GM23248 (cell line): Measurements from ENCODE around the gene GRIN1. TPM values are rescaled to one million over a fixed set of nuclear protein-coding genes. Genes with fewer than 3 reads are reported as not detected.

Experiments
- DNase-seq: peaks from one replicate; pipeline ENCODE4 v3.0.0-alpha.2; 2015
- H2AFZ ChIP-seq: fragments of 200-600 bp; sonication (generic); 2 replicates; pipeline ENCODE4 v1.6.1; 2016; ENCODE audit warnings: antibody characterized with exemption
- H3F3A ChIP-seq: fragments of 200-600 bp; sonication (generic); 2 replicates; pipeline ENCODE4 v1.6.1; 2016; ENCODE audit warnings: mild to moderate bottlenecking, antibody characterized with exemption, mixed run types; ENCODE audit not compliant: insufficient read depth
- H3K27ac ChIP-seq: fragments of 200-600 bp; sonication (generic); 2 replicates; pipeline ENCODE4 v1.5.1; 2016; ENCODE audit warnings: mild to moderate bottlenecking
- H3K27me3 ChIP-seq: fragments of 200-600 bp; sonication (generic); replicated peaks from 2 replicates; pipeline ENCODE4 v1.6.1; 2016; ENCODE audit warnings: mild to moderate bottlenecking; ENCODE audit not compliant: insufficient read depth
- H3K36me3 ChIP-seq: fragments of 200-600 bp; sonication (generic); 2 replicates; pipeline ENCODE4 v1.6.1; 2016; ENCODE audit warnings: low read depth, mild to moderate bottlenecking
- H3K4me1 ChIP-seq: fragments of 200-600 bp; sonication (generic); 2 replicates; pipeline ENCODE4 v1.6.1; 2016; ENCODE audit warnings: mild to moderate bottlenecking; ENCODE audit not compliant: insufficient read depth
- H3K4me2 ChIP-seq: fragments of 200-600 bp; sonication (generic); one replicate; pipeline ENCODE4 v1.6.1; 2016; ENCODE audit warnings: mild to moderate bottlenecking; ENCODE audit not compliant: unreplicated experiment
- H3K4me3 ChIP-seq: fragments of 200-600 bp; sonication (generic); 2 replicates; pipeline ENCODE4 v1.5.1; 2016; ENCODE audit warnings: mild to moderate bottlenecking
- H3K79me2 ChIP-seq: fragments of 200-600 bp; sonication (generic); 2 replicates; pipeline ENCODE4 v1.6.1; 2016; ENCODE audit warnings: mild to moderate bottlenecking; ENCODE audit not compliant: insufficient read depth
- H3K9ac ChIP-seq: fragments of 200-600 bp; sonication (generic); 2 replicates; pipeline ENCODE4 v1.6.1; 2016; ENCODE audit warnings: mild to moderate bottlenecking
- H3K9me2 ChIP-seq: fragments of 200-600 bp; sonication (generic); 2 replicates; pipeline ENCODE4 v1.6.1; 2016; ENCODE audit warnings: mixed run types, mild to moderate bottlenecking, moderate library complexity; ENCODE audit not compliant: insufficient read depth
- H3K9me3 ChIP-seq: fragments of 200-600 bp; sonication (generic); one replicate; pipeline ENCODE4 v1.6.1; 2017; ENCODE audit warnings: low read depth
- H4K20me1 ChIP-seq: fragments of 200-600 bp; sonication (generic); 2 replicates; pipeline ENCODE4 v1.6.0; 2016; ENCODE audit not compliant: insufficient read depth
- EZH2 ChIP-seq: fragments of 200-600 bp; sonication (generic); IDR thresholded peaks from 2 replicates; pipeline ENCODE4 v1.6.1; 2018; ENCODE audit warnings: antibody characterized with exemption, mild to moderate bottlenecking; ENCODE audit not compliant: insufficient read depth, poor library complexity, severe bottlenecking
- EZH2phosphoT487 ChIP-seq: fragments of 200-600 bp; sonication (generic); IDR thresholded peaks from 2 replicates; pipeline ENCODE4 v1.6.1; 2018; ENCODE audit warnings: antibody characterized with exemption, moderate library complexity, mild to moderate bottlenecking, low read depth; ENCODE audit not compliant: insufficient read depth
- WGBS, 2 experiments: methylation state at CpG; one replicate each; pipeline ENCODE4 v1.1.6; 2015 to 2017; ENCODE audit warnings: low lambda C conversion rate in 2 of 2, low coverage in 1 of 2; ENCODE audit errors: missing lambda C conversion rate in 2 of 2; 5-methylcytosine and 5-hydroxymethylcytosine counted together
- in situ Hi-C: fragments of 300-500 bp; cut with MboI; formaldehyde crosslinking; loops from 2 replicates; pipeline ENCODE4 v1.15.0; 2020
- polyA plus RNA-seq: library from polyadenylated mRNA; unstranded; fragments of >200 nt; fragmentation: Nextera tagmentation; extraction: Ambion mirVana; gene quantifications from 2 replicates; pipeline ENCODE4 v1.2.1, GENCODE V29; 2016
- total RNA-seq: library from RNA; depleted of rRNA; stranded (reverse); fragments of >200 nt; shearing (Covaris generic); gene quantifications from 2 replicates; pipeline ENCODE4 v1.2.3, GENCODE V29; 2014

The GRIN1 gene
- total and polyA plus RNA-seq, 2 experiments from 2014 or later = 0.76 TPM; not detected in 1

DNA sequence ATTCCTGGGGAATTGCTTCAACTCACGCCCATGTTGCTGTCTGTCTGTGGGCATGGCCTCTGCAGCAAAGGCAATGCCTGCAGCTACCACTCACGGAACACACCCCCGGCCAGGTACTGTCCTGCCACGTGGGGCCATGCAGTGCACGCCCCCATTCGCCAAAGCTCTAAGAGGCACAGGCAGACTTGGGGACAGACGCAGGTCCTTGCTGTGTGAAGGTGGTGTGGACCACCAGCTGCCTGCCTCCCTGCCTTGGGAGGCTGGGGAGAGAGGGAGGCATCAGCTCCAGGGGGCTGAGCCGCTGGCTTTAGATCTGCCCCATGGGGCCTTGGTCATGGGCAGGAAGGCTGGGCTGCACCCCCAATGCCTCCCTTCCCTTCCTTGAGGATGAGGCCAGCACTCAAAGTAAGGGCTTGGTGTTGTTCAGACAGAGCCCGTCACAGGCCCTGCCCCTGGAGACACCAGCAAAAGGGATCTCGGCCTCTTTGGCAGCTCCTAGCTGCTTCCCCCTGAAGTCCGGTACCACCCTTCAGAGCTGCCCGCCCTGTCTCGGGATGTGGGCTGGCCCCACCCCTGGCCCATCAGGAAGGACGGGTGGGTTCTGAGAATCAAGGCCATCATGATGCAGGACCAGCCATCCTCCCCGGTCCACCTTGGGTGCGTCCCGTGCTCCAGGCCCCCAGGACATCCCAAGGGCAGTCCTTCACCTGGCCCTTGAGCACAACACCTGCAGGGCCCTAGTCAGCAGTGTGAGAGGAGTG, 2.3 kb downstream of the GRIN1 start:
- no peaks in the 10 kb centered on the region for H3K36me3 ChIP-seq
- TF ChIP-seq EZH2 = no peak
- no peak for TF ChIP-seq EZH2phosphoT487
- peaks cover 35% of the 10 kb centered on the region for H3K27me3 ChIP-seq
- H3K9me2 ChIP-seq = no peaks in the 10 kb centered on the region
- in situ Hi-C loops = no loop called here
- no peaks in the 10 kb centered on the region for H4K20me1 ChIP-seq
- WGBS, 2 experiments = 54 to 55% methylated on average over 17 of the region's 17 CpGs
- no peak overlapping the region for H3K4me3 ChIP-seq
- no peak overlapping the region for H3K27ac ChIP-seq
- H3K9ac ChIP-seq = no peak overlapping the region
- no peaks in the 10 kb centered on the region for H3F3A ChIP-seq
- no peak for DNase-seq
- no peaks in the 10 kb centered on the region for H3K4me1 ChIP-seq
- no peak overlapping the region for H2AFZ ChIP-seq
- H3K4me2 ChIP-seq = no peak overlapping the region
- H3K79me2 ChIP-seq = no peaks in the 10 kb centered on the region
- no peaks in the 10 kb centered on the region for H3K9me3 ChIP-seq

DNA sequence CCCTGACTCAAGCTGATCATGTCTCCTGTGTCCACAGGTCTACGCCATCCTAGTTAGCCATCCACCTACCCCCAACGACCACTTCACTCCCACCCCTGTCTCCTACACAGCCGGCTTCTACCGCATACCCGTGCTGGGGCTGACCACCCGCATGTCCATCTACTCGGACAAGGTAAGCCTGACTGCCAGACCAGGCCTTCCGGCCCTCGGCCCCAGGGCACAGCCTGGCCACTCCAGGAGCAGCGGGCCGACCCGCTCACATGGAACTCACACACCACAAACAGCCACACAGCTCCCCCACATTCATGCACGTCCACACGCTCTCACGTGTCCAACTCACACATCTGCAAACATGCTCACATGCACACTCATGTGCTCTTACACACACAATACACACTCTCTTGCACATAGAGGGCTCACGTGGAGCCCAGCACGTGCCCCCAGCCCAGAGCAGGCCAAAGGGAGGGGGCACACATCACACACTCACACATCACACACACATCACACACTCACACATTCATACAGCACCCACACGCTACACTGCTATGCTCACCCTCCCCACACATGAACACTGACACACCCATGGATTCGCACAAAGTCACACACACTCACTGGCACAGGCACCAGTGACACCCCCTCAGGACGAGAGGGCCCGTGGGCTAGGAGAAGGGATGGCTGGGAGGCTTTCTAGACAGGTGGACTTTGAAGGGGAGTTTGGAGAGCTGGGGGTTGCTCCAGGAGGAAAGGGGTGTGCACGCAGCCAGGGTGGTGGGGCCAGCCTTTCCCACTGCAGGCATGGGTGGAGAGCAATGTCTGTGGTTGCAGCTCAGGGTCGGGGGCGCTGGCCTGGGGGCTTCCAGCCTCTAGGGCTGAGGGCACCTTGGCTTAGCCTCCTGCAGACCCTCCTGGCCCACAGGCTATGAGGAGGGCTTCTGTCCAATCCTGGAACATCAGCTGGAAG, 3.3 kb downstream of the GRIN1 start:
- no peak overlapping the region for H3K27ac ChIP-seq
- 49 to 56% methylated on average over 24 of the region's 24 CpGs for WGBS, 2 experiments
- in situ Hi-C loops = no loop called here
- H3K4me3 ChIP-seq = no peak overlapping the region
- no peak overlapping the region for H3K9ac ChIP-seq
- no peaks in the 10 kb centered on the region for H3K9me3 ChIP-seq
- no peak overlapping the region for H2AFZ ChIP-seq
- H3K4me1 ChIP-seq = no peaks in the 10 kb centered on the region
- TF ChIP-seq EZH2 (no peak), EZH2phosphoT487 (no peak)
- H4K20me1 ChIP-seq = no peaks in the 10 kb centered on the region
- no peak for DNase-seq
- peaks cover 28% of the 10 kb centered on the region for H3K27me3 ChIP-seq
- H3K36me3 ChIP-seq = no peaks in the 10 kb centered on the region
- H3F3A ChIP-seq = no peaks in the 10 kb centered on the region
- no peaks in the 10 kb centered on the region for H3K79me2 ChIP-seq
- no peaks in the 10 kb centered on the region for H3K9me2 ChIP-seq
- no peak overlapping the region for H3K4me2 ChIP-seq

DNA sequence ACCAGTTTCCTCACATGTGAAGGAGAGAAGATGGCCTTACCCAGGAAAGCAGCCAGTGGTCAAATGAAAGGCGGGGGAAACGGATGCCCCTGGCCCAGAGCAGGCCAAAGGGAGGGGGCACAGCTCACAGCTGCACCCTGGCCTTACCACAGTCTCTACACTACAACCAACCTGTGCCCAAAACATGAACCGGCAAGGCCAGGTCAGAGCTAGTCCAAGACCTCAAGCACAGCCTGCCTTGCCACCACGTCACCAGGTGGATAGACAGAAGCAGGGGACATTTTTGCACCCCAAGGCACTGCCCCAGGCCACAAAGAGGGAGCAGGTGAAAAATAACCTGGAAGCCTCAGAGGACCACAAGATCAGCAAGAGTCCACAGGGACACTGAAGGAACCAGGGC, 4.5 kb downstream of the GRIN1 start:
- 30 to 39% methylated on average over 4 of the region's 4 CpGs for WGBS, 2 experiments
- no peaks in the 10 kb centered on the region for H3K4me1 ChIP-seq
- H2AFZ ChIP-seq = no peak overlapping the region
- in situ Hi-C loops = no loop called here
- DNase-seq = no peak
- no peaks in the 10 kb centered on the region for H4K20me1 ChIP-seq
- no peak overlapping the region for H3K9ac ChIP-seq
- TF ChIP-seq EZH2 = no peak
- TF ChIP-seq EZH2phosphoT487 = no peak
- no peaks in the 10 kb centered on the region for H3K9me3 ChIP-seq
- no peak overlapping the region for H3K27ac ChIP-seq
- H3K4me2 ChIP-seq = no peak overlapping the region
- no peak overlapping the region for H3K4me3 ChIP-seq
- no peaks in the 10 kb centered on the region for H3K79me2 ChIP-seq
- H3F3A ChIP-seq = no peaks in the 10 kb centered on the region
- no peaks in the 10 kb centered on the region for H3K9me2 ChIP-seq
- H3K27me3 ChIP-seq = peaks cover 16% of the 10 kb centered on the region
- no peaks in the 10 kb centered on the region for H3K36me3 ChIP-seq

DNA sequence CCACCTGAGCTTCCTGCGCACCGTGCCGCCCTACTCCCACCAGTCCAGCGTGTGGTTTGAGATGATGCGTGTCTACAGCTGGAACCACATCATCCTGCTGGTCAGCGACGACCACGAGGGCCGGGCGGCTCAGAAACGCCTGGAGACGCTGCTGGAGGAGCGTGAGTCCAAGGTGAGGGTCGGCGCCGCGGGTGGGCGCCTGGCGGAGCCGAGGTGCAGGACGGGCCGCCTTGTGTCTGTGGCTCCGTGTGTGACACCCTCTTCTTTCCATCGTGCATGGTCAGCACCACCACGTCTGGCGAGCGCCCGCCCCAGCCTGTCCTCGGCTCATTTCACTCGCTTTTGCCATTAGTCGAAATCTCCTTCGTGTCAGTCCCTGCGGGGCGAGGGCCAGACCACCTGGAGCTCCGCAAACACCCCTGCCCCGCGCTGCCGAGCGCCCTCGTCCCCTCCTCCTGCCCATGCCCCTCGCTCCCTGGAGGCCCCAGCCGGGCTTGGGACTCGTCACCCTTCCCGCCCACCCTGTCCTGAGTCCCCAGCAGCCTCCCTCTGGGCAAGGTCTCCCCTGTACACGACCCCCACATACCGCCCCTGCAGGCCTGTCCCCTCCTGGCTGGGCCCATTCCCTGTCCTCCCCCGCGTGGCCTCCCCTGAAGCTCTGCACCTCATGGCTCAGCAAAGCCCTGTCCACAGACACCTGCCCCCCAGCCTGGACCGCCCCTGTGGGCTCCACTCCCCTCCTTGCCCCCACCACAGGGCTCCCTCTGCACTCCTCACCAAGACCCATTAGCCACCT, 7.0 kb downstream of the GRIN1 start:
- Histone ChIP-seq H3K27ac (no peak overlapping the region), H3F3A (no peaks in the 10 kb centered on the region), H3K79me2 (no peaks in the 10 kb centered on the region), H3K36me3 (no peaks in the 10 kb centered on the region), H3K9me2 (no peaks in the 10 kb centered on the region), H3K4me3 (no peak overlapping the region), H3K9ac (no peak overlapping the region), H4K20me1 (no peaks in the 10 kb centered on the region), H3K9me3 (no peaks in the 10 kb centered on the region), H3K27me3 (no peaks in the 10 kb centered on the region; the same call in 1 of the 2 replicates), H3K4me2 (no peak overlapping the region), H3K4me1 (no peaks in the 10 kb centered on the region), H2AFZ (no peak overlapping the region)
- in situ Hi-C loops = no loop called here
- no peak for TF ChIP-seq EZH2phosphoT487
- no peak for TF ChIP-seq EZH2
- 44 to 49% methylated on average over 33 to 45 of the region's 49 CpGs for WGBS, 2 experiments
- no peak for DNase-seq
